ENCODE data around the gene GRB2.
"Not testable (repeated sequence)": the region's sequence is repeated elsewhere in the genome, so short reads cannot be mapped to it uniquely, and the experiment has no call there.

GRB2 gene

DNA sequence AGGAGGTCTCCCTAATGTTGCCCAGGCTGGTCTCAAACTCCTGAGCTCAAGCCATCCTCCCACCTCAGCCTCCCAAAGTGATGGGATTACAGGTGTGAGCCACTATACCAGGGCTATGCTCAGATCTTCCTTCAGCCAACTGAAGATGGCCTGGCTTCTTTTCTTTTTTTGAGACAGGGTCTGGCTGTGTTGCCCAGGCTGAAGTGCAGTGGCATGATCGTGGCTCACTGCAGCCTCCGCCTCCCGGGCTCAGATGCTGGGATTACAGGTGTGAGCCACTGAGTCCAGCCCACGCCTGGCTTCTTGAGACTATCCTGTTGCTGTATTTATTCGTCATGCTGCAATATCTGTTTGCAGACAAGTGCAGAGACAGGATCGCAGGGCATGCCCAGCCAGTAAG is 120.4 kb downstream of the GRB2 start:
- no peak for DNase-seq (ENCODE audit: low read depth, low spot score)

DNA sequence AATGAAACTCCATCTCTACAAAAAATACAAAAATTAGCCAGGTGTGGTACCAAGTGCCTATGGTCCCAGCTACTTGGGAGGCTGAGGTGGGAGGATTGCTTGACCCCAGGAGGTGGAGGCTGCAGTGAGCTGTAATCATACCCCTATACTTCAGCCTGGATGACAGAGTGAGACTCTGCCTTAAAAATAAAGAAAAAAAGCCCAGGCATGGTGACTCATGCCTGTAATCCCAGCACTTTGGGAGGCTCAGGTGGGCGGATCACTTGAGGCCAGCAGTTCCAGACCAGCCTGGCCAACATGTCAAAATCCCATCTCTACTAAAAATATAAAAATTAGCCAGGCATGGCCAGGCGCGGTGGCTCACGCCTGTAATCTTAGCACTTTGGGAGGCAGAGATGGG is 125.3 kb downstream of the GRB2 start:
- DNase-seq (ENCODE audit: low read depth, low spot score) = not testable (repeated sequence)

DNA sequence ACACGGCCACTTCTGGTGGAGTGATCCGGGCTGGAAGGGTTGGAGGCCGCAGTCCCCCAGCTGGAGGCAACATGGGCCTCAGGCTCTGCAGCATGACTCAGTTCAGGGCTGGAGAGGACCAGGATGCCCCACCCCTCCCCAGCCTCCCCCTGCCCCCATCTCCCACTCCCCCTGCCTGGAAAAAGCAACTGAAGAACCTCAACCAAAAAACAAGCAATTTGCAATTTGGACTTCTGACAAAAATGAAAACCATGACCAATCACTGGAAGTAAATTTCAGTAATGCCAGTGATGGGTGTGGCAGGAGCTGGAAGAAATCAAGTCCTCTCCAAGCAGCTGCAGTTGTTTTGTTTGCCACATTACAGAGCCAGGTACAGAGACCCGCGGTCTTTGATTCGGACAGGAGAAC is 127.8 kb downstream of the GRB2 start:
- no peak for DNase-seq (ENCODE audit: low read depth, low spot score)

DNA sequence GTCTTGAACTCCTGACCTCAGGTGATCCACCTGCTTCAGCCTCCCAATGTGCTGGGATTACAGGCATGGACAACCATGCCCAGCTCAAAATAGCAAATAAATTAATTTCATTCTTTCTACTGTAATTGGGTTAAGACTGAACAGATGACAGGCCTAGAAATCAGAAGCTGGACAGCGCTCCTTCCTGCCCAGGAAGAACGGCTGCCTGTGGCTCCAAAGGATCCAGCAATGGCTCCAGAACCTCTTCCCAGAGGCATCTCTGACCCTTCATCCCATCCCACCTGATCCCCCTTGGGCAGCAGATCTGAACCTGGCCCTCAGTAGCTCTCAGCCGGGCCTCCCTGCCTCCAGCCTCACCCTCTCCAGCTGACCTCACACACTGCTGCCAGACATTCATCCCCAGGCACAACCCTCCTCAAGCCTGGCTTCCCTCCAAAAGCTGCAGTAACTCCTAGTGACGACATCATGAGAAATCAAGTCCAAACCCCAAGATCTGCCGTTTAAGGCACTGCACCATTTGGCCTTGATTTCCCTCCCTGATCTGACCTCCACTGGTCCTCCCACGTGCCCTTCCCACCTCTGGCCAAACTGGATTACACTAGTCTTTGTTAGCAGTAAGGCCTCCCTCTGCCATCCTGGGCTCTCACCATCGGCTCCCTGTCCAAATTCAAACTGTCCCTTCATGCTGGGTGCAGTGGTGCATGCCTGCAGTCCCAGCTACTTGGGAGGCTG is 131.3 kb downstream of the GRB2 start:
- DNase-seq (ENCODE audit: low read depth, low spot score) = no peak

DNA sequence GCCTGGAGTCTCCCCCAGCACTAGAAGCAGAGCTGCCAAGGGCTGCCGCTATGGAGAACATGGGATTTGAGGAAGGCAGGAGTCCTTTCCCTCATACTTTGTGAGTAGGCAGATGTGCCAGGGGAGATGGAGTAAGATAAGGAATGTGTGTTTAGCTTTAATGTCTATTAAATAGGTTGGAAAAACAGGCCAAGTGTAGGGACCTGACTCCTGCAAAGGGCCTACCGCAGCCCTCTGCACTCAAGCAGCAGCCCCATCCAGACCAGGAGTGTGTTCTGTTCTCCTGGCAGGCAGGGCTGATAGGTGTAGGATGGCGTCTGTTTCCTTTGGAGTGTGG is 132.7 kb downstream of the GRB2 start:
- no peak for DNase-seq (ENCODE audit: low read depth, low spot score)

DNA sequence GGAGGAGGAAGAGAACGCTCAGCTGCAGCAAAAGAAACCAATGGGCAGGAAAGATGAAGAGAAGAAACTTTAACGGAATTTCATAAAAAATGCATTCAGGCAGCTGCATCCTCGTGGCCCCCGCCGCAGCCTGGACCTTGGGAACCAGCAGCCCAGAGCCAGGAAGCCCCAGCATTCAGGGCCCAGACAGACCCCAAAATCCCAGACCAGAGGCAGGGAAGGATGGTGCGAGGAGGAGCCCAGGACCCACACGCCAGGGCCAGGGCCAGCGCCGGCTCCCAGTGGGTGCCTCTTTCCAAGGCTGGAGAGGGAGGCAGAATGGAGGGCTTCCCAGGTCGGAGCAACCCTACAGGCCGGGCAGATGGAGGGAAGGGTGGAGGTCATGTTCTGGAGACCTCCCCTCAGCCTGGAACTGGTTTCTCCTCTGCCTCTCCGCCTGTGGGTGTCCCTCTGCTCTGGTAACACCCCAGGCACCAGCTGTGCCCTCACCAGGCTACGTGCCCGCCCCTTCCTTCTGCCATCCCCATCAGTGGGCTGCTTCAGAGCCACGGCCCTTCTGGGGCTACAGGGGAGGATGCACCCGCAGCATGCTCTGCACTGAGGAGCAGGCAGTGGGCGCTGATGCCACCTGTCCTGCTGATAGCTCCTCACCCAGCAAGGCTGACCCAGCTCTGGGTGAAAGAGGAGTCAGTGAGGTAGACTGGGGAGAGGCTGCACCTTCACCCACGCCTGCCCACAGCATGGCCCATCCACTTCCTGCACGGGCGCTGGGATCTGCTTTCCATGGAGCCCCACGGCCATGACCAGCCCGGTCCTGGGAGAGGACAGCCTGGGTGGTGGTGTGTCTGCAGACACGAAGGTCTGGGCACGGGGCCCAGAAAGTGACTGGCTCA is 133.3 kb downstream of the GRB2 start:
- no peak for DNase-seq (ENCODE audit: low read depth, low spot score)

DNA sequence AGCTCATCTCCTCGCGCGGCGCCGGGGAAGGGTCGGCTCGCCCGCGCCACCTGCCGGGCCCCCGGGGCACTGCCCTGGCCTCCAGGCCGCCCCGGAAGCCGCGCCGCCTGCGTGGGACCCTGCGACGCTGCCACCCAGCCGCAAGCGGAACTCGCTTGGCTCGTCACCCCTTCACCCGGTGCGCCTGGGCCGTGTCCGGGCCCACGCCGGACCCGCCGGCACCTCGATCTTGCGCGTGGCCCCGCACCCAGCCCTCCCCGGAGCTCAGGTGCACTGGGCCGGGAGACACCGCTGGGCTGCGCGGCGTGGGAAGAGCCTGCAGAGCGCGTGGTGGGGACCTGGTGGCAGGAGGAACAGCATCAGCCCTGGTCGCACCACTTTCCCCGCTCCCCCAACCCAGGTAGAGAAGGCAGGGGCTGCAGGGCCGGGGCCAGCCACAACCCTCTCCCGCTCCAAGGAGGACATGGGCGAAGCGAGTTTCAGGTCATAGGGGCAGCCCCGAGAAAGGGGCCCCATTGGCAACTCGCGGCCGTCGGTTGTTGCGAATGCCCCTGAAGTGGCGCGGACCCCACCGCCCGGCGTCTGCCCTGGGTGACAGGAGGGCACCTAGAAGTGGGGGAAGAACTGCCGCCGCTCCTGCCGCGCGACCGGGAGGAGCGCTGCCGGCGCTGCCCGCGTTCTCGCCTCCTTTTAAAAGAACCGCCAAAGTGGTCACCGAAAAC is 134.1 kb downstream of the GRB2 start:
- DNase-seq (ENCODE audit: low read depth, low spot score) = no peak

DNA sequence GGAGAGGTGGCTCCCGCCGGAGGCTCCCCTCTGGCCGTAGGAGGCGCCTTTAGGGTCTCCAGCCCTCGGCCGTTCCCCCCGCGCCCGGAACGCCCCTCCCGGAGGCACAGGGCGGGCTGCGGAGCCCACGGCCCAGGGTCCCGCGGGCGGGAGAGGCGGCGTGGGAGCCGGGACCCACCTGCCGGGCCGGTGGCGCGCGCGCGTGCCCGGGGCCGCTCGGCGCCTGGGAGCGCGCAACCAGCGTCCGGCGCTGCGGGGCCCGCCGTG is 134.6 kb downstream of the GRB2 start, which contains the start of gene MIF4GD:
Gene MIF4GD (minus strand): TSS at position 266 of the 267 bp plus-strand sequence. CDS start 1,036 bp downstream, outside the sequence.
- DNase-seq (ENCODE audit: low read depth, low spot score) = no peak

DNA sequence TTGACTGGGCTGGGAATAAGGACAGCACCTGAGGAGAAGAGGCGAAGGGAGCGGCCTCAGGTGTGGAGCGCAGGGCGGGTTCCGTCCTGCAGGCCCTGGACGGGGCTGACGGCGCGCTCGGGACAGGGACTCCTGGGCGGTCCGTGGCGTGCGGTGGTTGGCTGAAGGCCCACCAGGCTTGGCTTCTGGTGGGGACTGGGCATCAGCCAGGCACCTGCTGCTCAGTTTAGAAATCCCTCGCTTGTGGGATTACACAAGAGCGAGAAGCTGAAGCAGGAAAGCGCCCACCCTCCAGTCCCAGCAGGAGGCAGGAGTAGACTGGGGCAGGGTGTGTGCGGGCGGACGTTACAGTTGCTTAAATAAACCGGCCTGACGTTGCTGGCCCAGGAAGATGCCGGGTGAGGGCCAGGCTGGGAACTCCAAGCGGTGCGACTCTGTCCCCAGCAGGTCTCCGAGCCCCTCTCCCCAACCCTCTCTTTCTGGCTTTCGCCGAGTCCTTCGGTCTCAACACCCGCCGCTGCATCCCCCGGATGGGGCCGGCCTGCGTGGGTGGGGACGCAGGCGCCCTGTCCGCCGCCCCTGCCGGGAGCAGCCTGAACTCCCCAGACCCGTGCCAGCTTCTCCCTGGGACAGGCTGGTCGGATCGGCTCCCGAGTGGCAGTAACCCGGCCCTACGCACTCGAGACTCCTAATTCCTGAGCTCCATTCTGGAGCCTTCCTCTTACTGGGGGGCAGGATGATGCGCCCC is 135.1 kb downstream of the GRB2 start:
- no peak for DNase-seq (ENCODE audit: low read depth, low spot score)

DNA sequence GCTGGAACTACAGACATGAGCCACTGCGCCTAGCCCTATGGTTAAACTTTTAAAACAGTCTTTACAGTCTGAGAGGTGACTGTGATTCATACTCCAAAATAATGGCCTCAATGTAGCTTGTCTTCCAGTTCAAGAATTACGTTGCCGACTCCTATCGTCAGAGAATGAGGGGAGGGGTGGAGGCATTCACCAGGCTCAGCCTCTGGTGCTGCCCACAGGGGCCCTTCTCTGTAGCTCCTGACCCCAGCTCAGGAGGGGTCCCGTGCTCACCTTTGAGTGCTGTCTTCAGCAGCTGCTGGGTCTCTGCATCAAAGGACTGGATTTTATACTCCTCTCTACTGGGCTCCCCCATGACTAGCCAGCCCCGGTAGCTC is 135.6 kb downstream of the GRB2 start:
- no peak for DNase-seq (ENCODE audit: low read depth, low spot score)

Data from iPS DF 19.7 (cell line).